Measurements from ENCODE around the gene SEL1L2. TPM values are rescaled to one million over a fixed set of nuclear protein-coding genes. Genes with fewer than 3 reads are reported as not detected.

SEL1L2 gene
- total and polyA plus RNA-seq, 9 donors = 0.12 to 0.50 (median 0.23) TPM; not detected in 6

- H3K4me3 ChIP-seq (ENCODE audit: low read length) = no peak overlapping the region
- WGBS (ENCODE audit: insufficient coverage) = 66% methylated on average over 5 of the region's 10 CpGs
- no peak for DNase-seq
- H3K9me3 ChIP-seq (replicated peaks; ENCODE audit: control insufficient read depth, low read depth, low read length) = no peaks in the 10 kb centered on the region
- no peaks in the 10 kb centered on the region for H3K36me3 ChIP-seq (ENCODE audit: control insufficient read depth, insufficient read depth, low read length)
- H3K27me3 ChIP-seq (ENCODE audit: control insufficient read depth, insufficient read depth, low read length) = no peaks in the 10 kb centered on the region
- H3K27ac ChIP-seq (ENCODE audit: low read length) = no peak overlapping the region
- no peaks in the 10 kb centered on the region for H3K4me1 ChIP-seq (ENCODE audit: control insufficient read depth, insufficient read depth, low read length)
Measured at GRCh38 chr20:13874394-13875157, 115.8 kb downstream of the SEL1L2 start.

- Histone ChIP-seq H3K9me3 (replicated peaks; ENCODE audit: control insufficient read depth, low read depth, low read length) (no peaks in the 10 kb centered on the region), H3K27ac (ENCODE audit: low read length) (no peak overlapping the region), H3K4me3 (ENCODE audit: low read length) (no peak overlapping the region), H3K27me3 (ENCODE audit: control insufficient read depth, insufficient read depth, low read length) (no peaks in the 10 kb centered on the region), H3K36me3 (ENCODE audit: control insufficient read depth, insufficient read depth, low read length) (no peaks in the 10 kb centered on the region), H3K4me1 (ENCODE audit: control insufficient read depth, insufficient read depth, low read length) (no peaks in the 10 kb centered on the region)
- no peak for DNase-seq
- WGBS (ENCODE audit: insufficient coverage) = 54% methylated on average over 5 of the region's 5 CpGs
Measured at GRCh38 chr20:13873831-13874230, 116.6 kb downstream of the SEL1L2 start.

- Histone ChIP-seq H3K4me1 (ENCODE audit: control insufficient read depth, insufficient read depth, low read length) (no peaks in the 10 kb centered on the region), H3K27me3 (ENCODE audit: control insufficient read depth, insufficient read depth, low read length) (no peaks in the 10 kb centered on the region), H3K27ac (ENCODE audit: low read length) (no peak overlapping the region), H3K36me3 (ENCODE audit: control insufficient read depth, insufficient read depth, low read length) (no peaks in the 10 kb centered on the region), H3K4me3 (ENCODE audit: low read length) (no peak overlapping the region), H3K9me3 (replicated peaks; ENCODE audit: control insufficient read depth, low read depth, low read length) (no peaks in the 10 kb centered on the region)
- WGBS (ENCODE audit: insufficient coverage) = 69% methylated on average over 2 of the region's 4 CpGs
- DNase-seq = no peak
Measured at GRCh38 chr20:13870170-13870748, 120.2 kb downstream of the SEL1L2 start.

DNA sequence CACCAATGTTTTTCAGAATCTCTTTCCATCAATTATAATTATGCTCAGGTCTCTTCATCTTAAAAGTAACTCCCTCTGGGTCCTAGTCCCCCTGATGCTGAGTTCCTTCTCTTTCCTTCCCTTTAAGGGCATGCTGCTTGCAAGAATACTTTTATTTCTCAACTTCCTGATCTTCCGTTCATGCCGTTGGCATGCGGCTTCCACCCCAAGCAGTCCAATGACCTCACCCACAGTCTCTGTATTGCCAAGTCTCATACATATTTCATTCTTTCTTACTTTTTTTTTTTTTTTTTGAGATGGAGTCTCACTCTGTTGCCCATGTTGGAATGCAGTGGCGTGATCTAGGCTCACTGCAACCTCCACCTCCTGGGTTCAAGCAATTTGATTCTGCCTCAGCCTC, 122.1 kb downstream of the SEL1L2 start:
- no peak for DNase-seq
- H3K4me3 ChIP-seq (ENCODE audit: low read length) = no peak overlapping the region
- H3K27me3 ChIP-seq (ENCODE audit: control insufficient read depth, insufficient read depth, low read length) = no peaks in the 10 kb centered on the region
- H3K27ac ChIP-seq (ENCODE audit: low read length) = no peak overlapping the region
- WGBS (ENCODE audit: insufficient coverage) = 60% methylated on average over 2 of the region's 4 CpGs
- no peaks in the 10 kb centered on the region for H3K9me3 ChIP-seq (replicated peaks; ENCODE audit: control insufficient read depth, low read depth, low read length)
- H3K36me3 ChIP-seq (ENCODE audit: control insufficient read depth, insufficient read depth, low read length) = no peaks in the 10 kb centered on the region
- H3K4me1 ChIP-seq (ENCODE audit: control insufficient read depth, insufficient read depth, low read length) = no peaks in the 10 kb centered on the region

- DNase-seq = peak; percentile 45
- WGBS (ENCODE audit: insufficient coverage) = 46% methylated on average over 3 of the region's 5 CpGs
Measured at GRCh38 chr20:13865791-13866351, 124.5 kb downstream of the SEL1L2 start.

GRCh38 chr20:13865156-13865555, 125.3 kb downstream of the SEL1L2 start:
- DNase-seq = no peak
- no peak overlapping the region for H3K27ac ChIP-seq (ENCODE audit: low read length)
- H3K4me1 ChIP-seq (ENCODE audit: control insufficient read depth, insufficient read depth, low read length) = no peaks in the 10 kb centered on the region
- no peaks in the 10 kb centered on the region for H3K27me3 ChIP-seq (ENCODE audit: control insufficient read depth, insufficient read depth, low read length)
- no peak overlapping the region for H3K4me3 ChIP-seq (ENCODE audit: low read length)
- no peaks in the 10 kb centered on the region for H3K9me3 ChIP-seq (replicated peaks; ENCODE audit: control insufficient read depth, low read depth, low read length)
- WGBS (ENCODE audit: insufficient coverage) = no CpG with 5 or more reads among the region's 2 CpGs
- H3K36me3 ChIP-seq (ENCODE audit: control insufficient read depth, insufficient read depth, low read length) = no peaks in the 10 kb centered on the region

More at GRCh38 chr20:13865791-13866351, 124.5 kb downstream of the SEL1L2 start:
- Histone ChIP-seq H3K4me3 (ENCODE audit: low read length) (no peak overlapping the region), H3K36me3 (ENCODE audit: control insufficient read depth, insufficient read depth, low read length) (no peaks in the 10 kb centered on the region), H3K9me3 (replicated peaks; ENCODE audit: control insufficient read depth, low read depth, low read length) (no peaks in the 10 kb centered on the region), H3K4me1 (ENCODE audit: control insufficient read depth, insufficient read depth, low read length) (no peaks in the 10 kb centered on the region), H3K27ac (ENCODE audit: low read length) (no peak overlapping the region), H3K27me3 (ENCODE audit: control insufficient read depth, insufficient read depth, low read length) (no peaks in the 10 kb centered on the region)

DNA sequence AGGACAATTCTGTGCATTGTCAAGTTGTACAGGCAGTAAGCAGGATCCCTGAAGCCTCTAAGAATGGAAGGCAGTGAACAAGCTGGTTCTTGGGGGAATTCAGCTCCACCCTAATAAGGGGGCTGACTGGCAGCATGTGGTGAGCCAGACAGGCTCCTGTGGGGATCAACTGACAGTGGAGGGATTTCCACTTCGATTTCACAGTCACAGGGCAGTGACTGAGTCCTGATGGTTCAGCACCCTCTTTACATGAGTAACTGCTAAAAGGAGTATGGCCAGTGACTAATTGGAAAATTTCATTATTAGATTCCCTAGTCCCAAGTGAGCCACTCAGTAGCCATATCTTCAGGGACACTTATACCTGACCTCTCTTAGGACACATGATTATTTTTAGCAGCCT, 127.2 kb downstream of the SEL1L2 start:
- WGBS (ENCODE audit: insufficient coverage) = 100% methylated on average over 1 of the region's 1 CpG
- no peaks in the 10 kb centered on the region for H3K4me1 ChIP-seq (ENCODE audit: control insufficient read depth, insufficient read depth, low read length)

DNA sequence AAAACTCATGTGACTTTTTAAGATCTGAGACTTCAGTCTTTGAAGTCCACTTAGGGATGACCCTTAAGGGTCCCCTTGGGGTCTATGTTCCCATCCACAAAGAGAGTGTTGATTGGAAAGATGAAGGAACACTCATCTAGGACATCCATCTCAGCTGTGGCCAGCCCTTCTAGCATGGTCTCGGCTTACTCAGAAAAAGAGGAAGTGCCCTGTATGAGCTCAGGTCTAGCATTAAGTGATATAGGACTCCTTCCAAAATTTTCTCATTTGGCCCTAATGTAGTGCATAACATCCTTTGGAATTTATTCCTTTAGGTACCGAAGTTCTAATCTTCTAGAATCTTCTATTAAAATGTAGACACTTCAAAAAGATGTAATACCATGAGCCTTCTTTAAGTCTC, 128.2 kb downstream of the SEL1L2 start:
- no peaks in the 10 kb centered on the region for H3K4me1 ChIP-seq (ENCODE audit: control insufficient read depth, insufficient read depth, low read length)
- H3K4me3 ChIP-seq (ENCODE audit: low read length) = no peak overlapping the region
- no peak overlapping the region for H3K27ac ChIP-seq (ENCODE audit: low read length)
- no peak for DNase-seq
- H3K27me3 ChIP-seq (ENCODE audit: control insufficient read depth, insufficient read depth, low read length) = no peaks in the 10 kb centered on the region
- no CpG with 5 or more reads among the region's 2 CpGs for WGBS (ENCODE audit: insufficient coverage)
- no peaks in the 10 kb centered on the region for H3K36me3 ChIP-seq (ENCODE audit: control insufficient read depth, insufficient read depth, low read length)
- no peaks in the 10 kb centered on the region for H3K9me3 ChIP-seq (replicated peaks; ENCODE audit: control insufficient read depth, low read depth, low read length)

More for the DNA sequence above, 127.2 kb downstream of the SEL1L2 start:
- no peaks in the 10 kb centered on the region for H3K9me3 ChIP-seq (replicated peaks; ENCODE audit: control insufficient read depth, low read depth, low read length)
- H3K27ac ChIP-seq (ENCODE audit: low read length) = no peak overlapping the region
- H3K36me3 ChIP-seq (ENCODE audit: control insufficient read depth, insufficient read depth, low read length) = no peaks in the 10 kb centered on the region
- no peaks in the 10 kb centered on the region for H3K27me3 ChIP-seq (ENCODE audit: control insufficient read depth, insufficient read depth, low read length)
- H3K4me3 ChIP-seq (ENCODE audit: low read length) = no peak overlapping the region
- no peak for DNase-seq

DNA sequence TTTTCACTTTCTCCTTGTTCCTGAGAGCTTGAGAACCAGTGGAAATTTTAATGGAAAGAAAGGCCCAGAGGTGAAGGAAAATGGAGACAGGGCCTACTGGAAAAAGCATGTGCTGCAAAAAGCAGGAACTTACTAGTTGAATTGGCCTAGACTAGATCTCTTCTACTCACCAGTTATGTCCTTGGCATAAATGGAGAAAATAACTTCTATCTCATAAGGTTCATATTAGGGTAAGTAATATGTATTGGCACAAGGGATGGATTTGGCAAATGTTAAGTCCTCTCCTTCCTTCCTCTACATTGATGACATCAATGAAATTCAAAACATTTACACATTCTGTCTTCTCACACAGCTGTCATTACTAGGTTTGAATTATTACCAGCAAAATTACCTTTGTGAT, 131.5 kb downstream of the SEL1L2 start:
- DNase-seq = no peak
- Histone ChIP-seq H3K36me3 (ENCODE audit: control insufficient read depth, insufficient read depth, low read length) (no peaks in the 10 kb centered on the region), H3K27ac (ENCODE audit: low read length) (no peak overlapping the region), H3K9me3 (replicated peaks; ENCODE audit: control insufficient read depth, low read depth, low read length) (no peaks in the 10 kb centered on the region), H3K27me3 (ENCODE audit: control insufficient read depth, insufficient read depth, low read length) (no peaks in the 10 kb centered on the region), H3K4me1 (ENCODE audit: control insufficient read depth, insufficient read depth, low read length) (no peaks in the 10 kb centered on the region), H3K4me3 (ENCODE audit: low read length) (no peak overlapping the region)

DNA sequence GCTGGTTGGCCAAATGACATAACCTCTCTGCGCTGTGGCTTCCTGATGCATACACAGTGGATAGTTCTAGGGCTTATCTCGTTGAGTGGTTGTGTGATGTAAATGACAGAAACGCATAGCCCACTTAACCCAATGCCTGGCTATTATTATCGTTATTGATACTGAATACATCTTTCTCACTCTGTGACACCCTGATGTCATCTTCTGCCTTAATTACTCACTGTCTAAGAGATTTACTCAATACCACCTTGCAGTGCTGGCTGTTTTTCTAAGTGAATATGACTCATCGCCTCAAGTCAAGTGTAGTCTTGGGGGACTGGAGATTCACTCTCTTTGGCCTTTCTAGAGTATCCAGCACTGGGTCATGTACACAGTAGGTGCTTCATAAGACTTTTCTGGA, 132.0 kb downstream of the SEL1L2 start:
- H3K27ac ChIP-seq (ENCODE audit: low read length) = no peak overlapping the region
- H3K27me3 ChIP-seq (ENCODE audit: control insufficient read depth, insufficient read depth, low read length) = no peaks in the 10 kb centered on the region
- H3K36me3 ChIP-seq (ENCODE audit: control insufficient read depth, insufficient read depth, low read length) = no peaks in the 10 kb centered on the region
- no peaks in the 10 kb centered on the region for H3K4me1 ChIP-seq (ENCODE audit: control insufficient read depth, insufficient read depth, low read length)
- 100% methylated on average over 1 of the region's 5 CpGs for WGBS (ENCODE audit: insufficient coverage)
- H3K9me3 ChIP-seq (replicated peaks; ENCODE audit: control insufficient read depth, low read depth, low read length) = no peaks in the 10 kb centered on the region
- no peak overlapping the region for H3K4me3 ChIP-seq (ENCODE audit: low read length)
- DNase-seq = no peak

Data from muscle of leg (tissue), 11 donors.